ENCODE data around the gene SETD7.

GRCh38 chr4:139508581-139509237 lies 47.3 kb downstream of the SETD7 start:
- no peak for TF ChIP-seq EZH2 (IDR thresholded peaks at IDR 0.05; ENCODE audit: low read length, missing control alignments)
- TF ChIP-seq CTCF (conservative IDR thresholded peaks at IDR 0.05 in 1 of 2, IDR thresholded peaks at IDR 0.05 in 1 of 2; ENCODE audit: low read depth in 1 of 2, low read length in 2 of 2) = no peak

All from fibroblast of lung (primary cell).